HG02981 (cell line): ENCODE measurements around the gene MSLN.
"Not testable (repeated sequence)": the region's sequence is repeated elsewhere in the genome, so short reads cannot be mapped to it uniquely, and the experiment has no call there.

ENCODE experiments used
- ATAC-seq: cut with Tn5 transposase; IDR thresholded peaks from one replicate; pipeline ENCODE4 v1.9.1; 2021; ENCODE audit warnings: mild to moderate bottlenecking, moderate library complexity; ENCODE audit not compliant: unreplicated experiment

The MSLN gene

GRCh38 chr16:734208-734980 is 26.1 kb upstream of the MSLN start:
- no peak for ATAC-seq

GRCh38 chr16:734981-735881 is 25.3 kb upstream of the MSLN start:
- ATAC-seq = no peak

GRCh38 chr16:735982-736453 is 24.5 kb upstream of the MSLN start:
- ATAC-seq = no peak

GRCh38 chr16:736936-737481 is 23.5 kb upstream of the MSLN start:
- ATAC-seq = no peak

- no peak for ATAC-seq
These were observed 20.7 kb upstream of the MSLN start for GRCh38 chr16:739560-740458.

GRCh38 chr16:740459-740763 is 20.1 kb upstream of the MSLN start:
- no peak for ATAC-seq

GRCh38 chr16:740764-741505 is 19.6 kb upstream of the MSLN start, which contains the start of gene CIAO3:
Gene CIAO3, minus strand, starts transcription at chr16:740997. Its CDS starts 12 bp downstream, at chr16:740985.
- peak; percentile 79 for ATAC-seq

GRCh38 chr16:741986-742629 is 18.4 kb upstream of the MSLN start:
- no peak for ATAC-seq

GRCh38 chr16:742894-743293 is 17.6 kb upstream of the MSLN start:
- ATAC-seq = not testable (repeated sequence)

GRCh38 chr16:743794-744500 is 16.6 kb upstream of the MSLN start:
- ATAC-seq = no peak

- ATAC-seq = no peak
These were observed 14.8 kb upstream of the MSLN start for GRCh38 chr16:745739-746138.

GRCh38 chr16:746637-747036 is 13.9 kb upstream of the MSLN start:
- ATAC-seq = no peak

GRCh38 chr16:747978-748746 is 12.4 kb upstream of the MSLN start:
- ATAC-seq = no peak

GRCh38 chr16:749010-749409 is 11.5 kb upstream of the MSLN start:
- no peak for ATAC-seq

GRCh38 chr16:750485-750884 is 10.0 kb upstream of the MSLN start:
- ATAC-seq = no peak

- no peak for ATAC-seq
These were observed 9.2 kb upstream of the MSLN start for GRCh38 chr16:751152-752006.

- ATAC-seq = no peak
These were observed 8.6 kb upstream of the MSLN start for GRCh38 chr16:752007-752312.
